GM19238 (cell line): ENCODE results near the gene CSNK2A1.
A peak's percentile ranks its signal among the peaks of the same experiment; 100 is the strongest.
"Not testable (repeated sequence)": the region's sequence is repeated elsewhere in the genome, so short reads cannot be mapped to it uniquely, and the experiment has no call there.

Experiments used
- DNase-seq: peaks from one replicate; pipeline ENCODE4 v3.0.0; 2011; ENCODE audit warnings: low spot score; ENCODE audit not compliant: insufficient read length

CSNK2A1 gene

DNA sequence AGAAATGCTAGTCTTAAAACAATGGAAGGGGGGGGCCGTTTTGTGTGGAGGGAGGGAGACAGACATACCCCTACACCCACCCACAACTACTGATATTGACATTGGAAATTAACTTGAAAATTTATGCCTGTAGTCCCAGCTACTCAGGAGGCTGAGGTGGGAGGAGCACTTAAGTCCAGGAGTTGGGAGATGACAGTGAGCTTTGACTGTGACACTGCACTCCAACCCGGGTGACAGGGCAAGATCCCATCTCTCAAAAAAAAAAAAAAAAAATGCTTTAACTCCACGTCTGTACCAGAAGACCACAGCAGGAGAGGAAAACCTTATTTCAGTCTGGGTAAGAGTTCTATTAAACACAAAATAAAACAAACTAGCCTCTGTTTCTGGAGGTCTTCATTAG is 83.4 kb downstream of the CSNK2A1 start:
- no peak for DNase-seq

DNA sequence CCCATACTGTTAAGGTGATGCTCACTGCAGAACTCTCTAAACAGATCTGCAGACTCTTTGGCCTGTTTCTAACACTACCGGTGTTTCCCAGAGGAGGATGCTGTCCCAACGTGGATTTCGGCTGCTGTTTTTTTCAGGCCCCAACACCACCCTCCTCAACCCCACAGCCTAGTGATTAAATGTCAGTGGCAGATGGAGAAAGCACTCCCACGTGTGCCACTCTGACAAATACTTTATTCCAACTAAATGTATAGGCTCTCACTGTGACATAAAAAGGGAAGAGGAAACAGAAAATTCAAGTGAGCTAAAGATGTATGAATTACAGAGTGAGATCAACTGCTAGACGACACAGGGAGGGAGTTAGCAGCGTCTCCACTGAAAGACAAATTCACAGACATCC is 84.8 kb downstream of the CSNK2A1 start:
- DNase-seq = no peak

DNA sequence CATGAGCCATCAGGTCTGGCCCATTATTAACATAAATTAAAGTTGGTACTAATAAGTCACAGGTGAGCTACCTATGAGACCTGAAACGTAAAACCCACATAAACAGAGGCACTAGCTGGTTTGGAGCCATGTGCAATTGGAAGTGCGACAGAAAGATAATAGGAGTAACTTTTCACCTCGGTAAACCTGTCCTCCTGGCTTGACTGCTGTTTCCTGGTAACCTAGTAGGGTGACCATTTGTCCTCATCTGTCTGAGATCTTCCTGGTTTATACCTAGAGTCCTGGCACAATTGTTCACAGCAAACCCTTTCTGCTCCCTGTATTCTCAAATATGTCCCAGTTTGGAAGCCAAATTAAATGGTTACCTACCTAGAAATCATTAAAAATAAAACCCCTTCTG is 88.6 kb downstream of the CSNK2A1 start:
- no peak for DNase-seq

DNA sequence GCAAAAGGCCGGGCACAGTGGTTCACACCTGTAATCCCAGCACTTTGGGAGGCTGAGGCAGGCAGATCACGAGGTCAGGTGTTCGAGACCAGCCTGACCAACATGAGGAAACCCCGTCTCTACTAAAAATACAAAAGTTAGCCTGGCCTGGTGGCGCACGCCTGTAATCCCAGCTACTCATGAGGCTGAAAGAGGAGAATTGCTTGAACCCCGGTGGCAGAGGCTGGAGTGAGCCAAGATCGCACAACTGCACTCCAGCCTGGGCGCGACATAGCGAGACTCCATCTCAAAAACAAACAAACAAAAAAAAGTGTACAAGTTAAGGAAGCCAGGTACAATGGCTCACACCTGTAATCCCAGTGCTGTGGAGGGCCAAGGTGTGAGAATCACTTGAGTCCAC is 91.6 kb downstream of the CSNK2A1 start:
- DNase-seq = not testable (repeated sequence)

DNA sequence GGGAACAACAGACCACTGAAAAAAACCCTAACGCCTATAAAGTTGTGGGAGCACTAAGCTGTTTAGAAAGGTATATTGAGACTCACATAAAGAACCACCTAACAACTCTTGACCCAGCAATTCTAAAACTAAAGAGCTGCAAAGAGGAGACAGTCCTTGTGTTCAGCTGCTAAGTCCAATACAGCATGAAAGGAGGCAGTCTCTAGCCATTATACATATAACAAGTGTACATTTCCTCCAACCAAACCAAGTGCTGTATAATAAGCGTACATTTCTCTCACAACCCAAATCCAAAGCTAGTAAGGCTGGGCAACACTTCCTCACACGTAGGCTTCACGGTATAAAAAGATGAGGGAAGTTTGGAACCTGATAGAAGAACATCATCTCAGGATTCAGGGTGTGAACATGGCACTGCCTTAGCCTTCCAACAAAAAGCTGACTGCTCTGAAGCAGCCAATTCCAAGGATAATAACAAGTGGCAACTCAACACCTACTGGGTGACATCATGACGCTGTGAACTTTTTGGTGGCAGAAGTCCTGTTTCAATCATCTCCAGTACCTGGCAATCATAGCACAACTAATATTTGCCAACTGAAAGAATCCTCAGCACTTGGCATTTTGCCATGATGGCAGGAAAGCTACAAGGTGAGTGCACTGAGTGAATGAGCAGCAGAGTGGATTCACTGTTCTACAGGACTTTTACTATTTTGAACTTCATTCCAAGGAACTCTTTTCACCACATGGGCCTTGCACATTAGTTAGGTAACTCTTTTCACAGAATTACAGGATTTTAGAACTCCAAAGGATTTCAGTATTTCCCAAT is 97.9 kb downstream of the CSNK2A1 start:
- no peak for DNase-seq

DNA sequence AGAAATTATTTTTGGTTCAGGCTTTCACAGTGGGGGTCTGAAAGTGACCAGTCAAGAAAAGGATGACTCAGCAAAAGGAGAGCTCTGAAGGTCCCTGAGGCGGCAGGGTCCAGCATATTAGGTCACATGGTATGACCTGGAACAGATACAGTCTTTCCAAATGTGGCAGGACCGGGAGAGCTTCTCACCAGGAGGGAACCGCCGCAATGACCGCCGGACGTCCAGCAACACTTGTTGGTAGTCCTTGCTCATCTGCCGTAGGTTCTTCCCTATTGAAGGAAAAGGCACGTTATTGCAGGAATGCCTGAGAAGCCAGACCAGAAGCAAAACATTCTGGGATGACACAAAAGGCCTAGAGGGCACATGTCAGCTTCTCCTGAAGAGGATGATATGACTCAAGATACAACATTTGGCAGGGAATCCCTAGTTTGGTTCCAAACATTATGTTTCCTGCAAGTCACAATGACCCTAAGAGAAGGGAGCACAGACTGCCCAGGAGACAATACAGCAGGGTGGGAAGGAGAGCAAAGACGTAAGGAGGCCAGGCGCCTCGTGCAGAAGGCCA is 98.6 kb downstream of the CSNK2A1 start:
- no peak for DNase-seq

DNA sequence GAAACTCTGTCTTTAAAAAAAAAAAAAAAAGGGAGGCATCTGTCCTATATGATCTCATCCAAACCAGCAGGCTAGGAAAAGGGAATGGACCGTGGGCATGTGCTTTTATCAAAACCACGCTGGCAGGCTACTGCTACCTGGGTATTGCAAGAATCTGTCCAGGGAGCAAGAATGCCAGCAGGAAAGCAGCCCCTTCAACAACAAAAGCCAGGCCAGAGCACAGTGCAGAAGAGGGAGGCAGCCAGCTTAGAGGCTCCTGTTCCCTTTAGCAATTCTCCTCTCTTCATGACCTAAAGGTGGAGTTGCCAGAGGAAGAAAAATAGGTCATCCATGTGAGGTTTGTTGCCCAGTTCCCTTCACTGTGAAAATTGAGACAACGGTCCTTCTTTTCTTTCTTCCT is 99.5 kb downstream of the CSNK2A1 start:
- no peak for DNase-seq

DNA sequence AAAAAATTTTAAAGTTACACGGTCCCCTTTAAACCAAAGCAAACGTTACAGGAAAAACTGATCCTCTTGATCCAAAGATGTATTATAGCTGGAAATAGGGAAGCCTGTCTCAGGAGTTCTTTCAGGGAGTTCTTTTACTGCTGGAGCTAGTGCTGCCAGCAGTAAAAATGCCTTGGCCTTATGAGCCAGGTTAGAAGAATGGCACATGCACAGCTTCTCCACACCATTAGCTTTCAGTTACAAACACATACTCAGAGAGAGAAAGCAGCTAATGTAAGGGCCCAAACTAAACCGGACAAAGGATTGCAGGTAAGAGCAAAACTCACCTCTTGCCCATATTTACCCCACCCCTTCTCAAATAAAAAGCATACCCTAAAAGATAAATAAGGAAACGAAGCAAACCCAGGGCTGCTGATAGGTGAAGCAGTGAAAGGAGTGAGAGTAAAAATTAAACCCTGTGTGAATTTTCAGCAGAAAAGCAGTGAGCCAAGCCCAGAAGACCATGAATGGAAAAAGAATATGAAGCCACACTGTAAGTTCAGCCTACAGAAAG is 100.3 kb downstream of the CSNK2A1 start:
- no peak for DNase-seq

DNA sequence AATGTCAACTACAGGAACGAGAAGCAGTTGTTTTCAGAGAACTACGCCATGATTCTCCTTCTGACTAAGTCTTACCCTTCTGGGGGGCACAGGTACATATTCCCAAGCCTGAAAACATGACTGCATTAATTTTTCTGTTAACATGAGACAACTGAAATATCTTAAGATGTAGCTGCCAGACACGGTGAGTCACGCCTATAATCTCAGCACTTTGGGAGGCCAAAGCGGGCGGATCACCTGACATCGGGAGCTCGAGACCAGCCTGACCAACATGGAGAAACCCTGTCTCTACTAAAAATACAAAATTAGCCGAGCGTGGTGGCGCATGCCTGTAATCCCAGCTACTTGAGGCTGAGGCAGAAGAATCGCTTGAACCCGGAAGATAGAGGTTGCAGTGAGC is 103.0 kb downstream of the CSNK2A1 start:
- DNase-seq = no peak

DNA sequence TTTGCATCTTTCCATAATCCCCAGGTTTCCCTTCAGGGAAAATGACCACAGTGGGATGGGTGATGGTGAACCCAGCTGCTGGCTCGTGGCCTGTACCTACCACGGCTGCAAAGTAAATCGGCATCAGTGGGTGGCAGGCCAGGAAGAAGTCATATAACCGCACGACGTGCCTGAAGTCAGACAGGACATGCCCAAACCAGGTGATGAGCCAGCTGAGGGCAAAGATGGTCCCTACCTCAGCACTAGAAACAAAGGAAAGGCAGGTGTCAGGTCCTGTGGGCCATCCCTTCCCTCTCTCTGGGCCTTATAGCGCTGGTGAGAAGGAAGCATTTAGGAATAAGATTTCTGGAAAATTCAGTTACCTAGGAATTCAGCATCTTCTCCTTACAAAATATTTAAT is 103.4 kb downstream of the CSNK2A1 start:
- no peak for DNase-seq

DNA sequence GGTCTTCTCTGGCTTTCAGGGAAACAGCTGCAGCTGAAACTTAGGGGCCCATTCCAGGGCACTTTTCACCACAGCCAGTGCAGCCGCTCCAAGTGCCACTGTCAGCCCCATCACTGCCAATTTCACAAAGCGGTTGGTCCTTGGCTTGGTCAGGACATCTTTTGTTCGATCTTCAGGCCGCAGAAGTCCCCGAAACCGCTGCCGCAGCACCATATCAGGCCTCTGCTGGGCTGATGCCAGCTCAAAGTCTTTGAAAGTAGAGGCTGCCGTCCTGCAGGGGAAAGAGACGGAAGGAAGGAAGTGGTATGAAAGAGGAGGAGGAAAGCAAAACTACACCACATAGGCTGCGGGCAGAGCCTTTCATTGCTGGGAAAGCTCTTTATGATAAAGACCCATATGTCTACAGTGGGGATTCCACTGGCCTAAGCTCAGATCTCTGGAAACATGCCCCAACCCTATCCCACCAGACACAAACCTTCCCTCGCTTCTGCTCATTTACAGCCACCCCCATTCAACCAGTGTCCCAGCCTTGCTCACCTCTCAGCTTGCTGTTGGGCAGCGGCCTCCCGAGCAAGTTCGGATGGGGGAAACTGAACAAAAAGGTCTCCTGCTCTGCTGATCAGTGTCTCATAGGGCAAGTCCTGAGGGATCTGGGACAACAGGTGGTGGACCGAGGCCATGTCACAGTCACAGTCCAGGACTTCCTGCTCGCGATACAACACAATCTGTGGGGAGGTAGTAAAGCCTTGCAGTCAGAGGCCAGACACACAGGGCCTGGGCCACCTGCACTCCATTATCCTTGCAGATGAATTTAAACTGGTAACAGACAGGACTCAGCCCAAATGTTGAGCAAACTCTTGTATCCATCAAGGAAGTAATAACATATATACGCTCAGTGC is 104.8 kb downstream of the CSNK2A1 start:
- no peak for DNase-seq

DNA sequence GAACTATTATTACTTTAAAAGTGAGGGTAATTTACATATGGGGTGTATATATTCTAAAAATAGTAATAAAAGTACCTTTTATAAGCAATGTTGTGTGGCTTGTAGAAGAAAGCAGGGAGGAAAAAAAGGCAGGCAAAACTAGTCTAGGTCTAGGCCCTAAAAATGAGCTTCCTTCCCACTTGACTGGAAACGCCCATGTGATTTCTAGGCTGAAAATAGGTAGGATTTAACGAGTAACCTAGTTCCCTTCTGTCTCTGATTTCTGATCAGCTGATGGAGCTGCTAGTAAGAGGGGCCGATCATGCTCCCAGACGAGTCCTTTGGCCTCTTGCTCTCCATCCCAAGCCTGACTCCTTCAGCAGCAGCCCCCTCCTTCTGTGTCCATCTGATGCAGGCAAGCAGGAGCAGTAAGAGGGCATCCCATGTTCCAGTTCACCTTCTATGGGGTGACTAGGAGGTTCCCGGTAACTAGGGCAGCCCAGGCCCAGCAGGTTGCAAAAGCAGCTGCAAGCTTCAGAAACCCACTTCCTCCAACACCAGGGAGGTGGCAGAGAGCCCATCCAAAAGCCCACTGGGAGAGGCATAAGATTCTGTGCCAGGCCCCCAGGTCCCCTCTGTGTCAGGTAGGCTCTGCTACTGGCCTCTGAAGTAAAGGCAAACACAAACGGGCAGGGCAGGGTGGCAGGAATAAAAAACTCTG is 105.7 kb downstream of the CSNK2A1 start:
- DNase-seq = no peak

DNA sequence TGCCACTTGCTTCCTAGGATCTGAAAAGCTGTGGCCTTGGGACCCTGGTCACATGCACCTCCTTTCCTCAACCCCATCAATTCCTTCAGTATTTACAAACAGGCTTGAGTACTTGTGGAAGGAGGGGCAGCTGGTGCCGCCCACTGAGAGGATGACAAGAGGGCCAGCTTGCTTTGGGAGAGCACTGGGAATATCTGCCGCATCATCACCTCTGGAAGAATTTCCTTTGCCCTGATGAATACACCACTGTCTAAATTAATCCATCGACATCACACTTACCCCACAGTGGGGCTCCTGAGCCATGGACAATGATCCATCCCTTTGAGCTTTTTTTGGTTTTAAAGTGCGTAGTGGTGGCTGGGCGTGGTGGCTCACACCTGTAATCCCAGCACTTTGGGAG is 107.1 kb downstream of the CSNK2A1 start:
- DNase-seq = no peak

DNA sequence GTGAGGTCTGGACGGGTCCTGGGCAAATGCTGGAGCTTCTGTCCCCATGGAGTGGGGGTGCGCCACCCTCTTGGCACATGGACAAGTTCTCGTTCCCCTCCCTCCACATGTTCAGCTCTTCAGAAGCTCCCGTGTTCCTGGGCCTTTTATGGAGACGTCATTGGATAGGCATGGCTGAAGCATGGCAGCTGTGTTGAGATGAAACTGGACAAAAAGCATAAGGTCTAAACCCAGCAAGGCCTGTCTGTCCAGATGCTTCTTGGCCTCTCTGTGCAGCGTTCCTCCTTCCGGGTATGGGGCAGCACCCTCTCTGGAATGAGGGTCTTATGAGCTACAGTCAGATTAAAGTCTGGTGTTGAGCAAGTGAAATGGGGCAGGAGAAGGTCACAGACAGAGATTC is 108.0 kb downstream of the CSNK2A1 start:
- DNase-seq = no peak

DNA sequence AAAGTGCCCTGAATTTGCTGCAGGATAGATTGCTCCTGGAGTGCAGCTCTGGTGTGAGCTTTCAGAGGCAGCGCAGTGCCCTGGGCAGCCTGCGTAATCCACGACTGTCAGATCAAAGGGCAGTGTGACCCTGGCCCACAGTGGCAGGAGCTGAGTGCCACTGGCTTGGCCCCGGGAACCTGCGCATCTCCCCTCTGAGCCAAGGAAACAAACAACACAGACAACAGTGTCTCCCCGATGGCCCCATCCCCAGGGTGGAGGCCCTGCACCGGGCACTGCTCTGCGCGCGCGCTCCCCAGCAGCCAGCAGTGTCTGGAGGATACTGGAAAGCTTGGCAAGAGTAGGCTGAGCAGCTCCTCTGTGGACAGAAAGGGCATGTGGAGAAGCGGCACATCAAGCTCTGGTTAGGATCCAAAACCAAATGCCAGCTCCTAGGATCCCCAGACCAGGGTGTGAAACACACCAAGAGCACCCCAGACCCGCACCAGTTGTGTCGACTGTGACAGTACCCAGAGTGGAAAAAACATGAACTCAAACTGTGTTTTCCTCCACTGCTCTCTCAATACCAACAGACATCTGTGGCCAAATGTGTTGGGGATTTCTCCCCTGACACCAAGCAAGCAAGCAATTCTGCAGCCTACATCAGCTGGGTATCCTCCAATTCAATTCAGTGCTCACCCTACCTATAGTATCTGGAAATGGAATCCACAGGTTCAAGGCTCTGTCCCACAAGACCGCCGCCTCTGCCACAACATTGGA is 108.8 kb downstream of the CSNK2A1 start:
- no peak for DNase-seq

DNA sequence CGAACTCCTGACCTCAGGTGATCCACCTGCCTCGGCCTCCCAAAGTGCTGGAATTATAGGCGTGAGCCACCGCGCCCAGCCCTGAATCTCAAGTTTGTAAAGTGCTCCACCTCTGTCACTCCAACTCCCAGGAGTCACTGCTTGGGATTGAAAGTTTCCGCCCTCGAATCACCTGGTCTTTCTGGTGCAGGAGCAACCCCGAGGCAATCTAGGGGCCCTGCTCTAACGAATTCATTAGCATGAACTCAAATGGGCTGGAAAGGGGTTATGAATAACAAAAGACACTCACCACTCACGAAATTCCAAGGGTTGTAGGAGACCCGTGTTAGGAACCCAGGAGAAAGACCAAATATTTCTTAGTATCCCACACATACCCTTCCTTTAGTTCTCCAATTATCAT is 109.4 kb downstream of the CSNK2A1 start:
- DNase-seq = no peak

DNA sequence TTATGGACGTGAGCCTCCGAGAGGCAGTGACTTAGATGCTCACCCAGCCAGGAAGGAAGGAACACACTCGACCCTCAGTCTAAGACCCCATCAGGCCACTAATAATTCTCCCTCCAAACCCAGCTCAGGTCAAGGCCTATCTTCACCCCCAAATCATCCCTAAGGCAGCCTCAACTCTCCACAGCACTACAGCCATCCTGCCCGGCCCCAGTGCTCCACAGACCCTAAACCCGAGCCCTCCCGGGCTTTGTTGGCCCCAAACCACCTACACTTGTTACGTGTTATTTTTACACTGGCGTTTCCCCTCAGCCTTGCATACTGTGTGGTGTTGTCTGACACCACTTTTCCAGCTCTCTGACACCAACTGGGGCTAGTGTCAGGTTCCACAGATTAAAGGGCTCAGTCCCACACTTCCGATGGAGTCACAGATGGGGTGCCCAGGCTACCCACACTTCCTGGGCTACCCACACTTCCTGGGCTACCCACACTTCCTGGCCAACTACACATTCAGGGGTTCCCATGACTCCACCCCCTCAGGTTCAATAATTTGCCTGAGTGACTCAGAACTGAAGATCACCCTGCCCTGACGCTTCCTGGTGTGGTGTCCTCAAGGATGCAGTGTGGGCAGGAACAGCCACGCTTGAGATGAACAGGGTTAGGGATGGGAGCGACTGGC is 110.2 kb downstream of the CSNK2A1 start:
- DNase-seq = peak; percentile 61

DNA sequence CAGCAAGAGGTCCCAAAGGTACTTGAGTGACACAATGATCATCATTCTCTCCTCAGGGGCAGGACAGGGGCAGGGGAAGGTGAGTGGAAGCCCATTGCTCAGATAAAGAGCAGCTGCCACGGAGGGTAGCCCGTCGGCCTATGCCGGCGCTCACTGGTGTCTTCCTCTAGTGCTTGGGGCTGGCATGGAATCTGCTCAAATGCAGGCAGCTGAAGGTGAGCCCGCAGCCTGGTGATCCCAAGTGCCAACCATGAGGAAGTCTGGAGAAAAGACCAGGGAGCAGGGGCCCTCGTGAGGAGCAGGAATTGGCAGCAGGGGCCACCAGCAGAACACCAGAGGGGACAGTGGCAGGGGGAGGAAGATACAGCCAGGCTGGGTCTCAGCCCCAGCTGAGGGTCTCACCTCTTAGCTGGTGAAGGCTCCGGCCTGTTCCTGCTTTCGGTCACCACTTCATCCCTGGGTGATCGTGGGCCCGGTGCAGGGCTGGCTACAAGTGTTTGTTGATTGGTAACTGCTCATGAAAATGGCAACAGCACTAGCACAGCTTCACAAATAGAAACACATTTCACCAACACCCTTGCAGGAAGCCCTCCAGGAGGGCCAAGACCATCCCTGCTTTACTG is 110.8 kb downstream of the CSNK2A1 start:
- no peak for DNase-seq

DNA sequence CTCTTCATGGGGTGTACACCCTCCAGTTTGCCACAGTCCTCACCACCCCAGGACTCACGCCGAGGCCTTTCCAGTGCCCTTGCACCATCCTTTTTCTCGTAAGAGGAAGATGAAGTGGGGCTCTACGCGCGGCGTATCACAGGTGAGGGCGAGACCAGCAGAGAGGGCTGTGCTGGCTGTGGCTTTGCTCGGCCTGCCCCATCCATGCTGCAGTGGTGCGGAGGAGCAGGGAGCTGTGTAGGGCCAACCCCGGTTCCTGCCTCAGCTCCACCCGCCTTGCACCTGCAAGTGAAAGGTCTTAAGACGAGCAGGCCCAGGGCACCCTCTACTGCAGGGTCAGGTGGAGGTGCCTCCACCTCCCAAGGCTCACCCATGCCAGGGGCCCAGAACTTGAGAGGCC is 111.4 kb downstream of the CSNK2A1 start:
- no peak for DNase-seq
